SU-DHL-6 (cell line): ENCODE data around the gene LITAFD.

Experiments used
- H2AFZ ChIP-seq: fragments of 200-600 bp; sonication (generic); 2 replicates; pipeline ENCODE4 v1.6.1; 2014; ENCODE audit warnings: low read depth, mild to moderate bottlenecking, moderate library complexity, mixed read lengths, antibody characterized with exemption, low read length; ENCODE audit not compliant: severe bottlenecking
- H3F3A ChIP-seq: fragments of 200-600 bp; shearing (Covaris generic); 2 replicates; pipeline ENCODE4 v1.6.0; 2016; ENCODE audit warnings: antibody characterized with exemption, mild to moderate bottlenecking; ENCODE audit not compliant: insufficient read depth
- H3K27ac ChIP-seq: fragments of 200-600 bp; sonication (generic); 2 replicates; pipeline ENCODE4 v1.5.1; 2016; ENCODE audit warnings: low read depth, mild to moderate bottlenecking, low read length, moderate library complexity, mixed read lengths
- H3K27me3 ChIP-seq: fragments of 200-600 bp; sonication (generic), shearing (Covaris generic); 2 replicates; pipeline ENCODE4 v1.6.0; 2014; ENCODE audit warnings: mild to moderate bottlenecking, low read length
- H3K36me3 ChIP-seq: fragments of 200-600 bp; sonication (generic); 2 replicates; pipeline ENCODE4 v1.6.1; 2014; ENCODE audit warnings: mild to moderate bottlenecking, low read length, mixed read lengths
- H3K4me2 ChIP-seq: fragments of 300-600, 200-600 bp; shearing (Covaris generic), sonication (generic); 2 replicates; pipeline ENCODE4 v1.6.0; 2014; ENCODE audit warnings: low read length, low read depth, mild to moderate bottlenecking; ENCODE audit not compliant: poor library complexity, severe bottlenecking
- H3K4me3 ChIP-seq: fragments of 200-600 bp; sonication (generic); 2 replicates; pipeline ENCODE4 v1.5.1; 2014; ENCODE audit warnings: antibody characterized with exemption, low read length, mild to moderate bottlenecking, mixed read lengths; ENCODE audit not compliant: insufficient read depth, poor library complexity, severe bottlenecking
- H3K79me2 ChIP-seq: fragments of 200-600 bp; sonication (generic); 2 replicates; pipeline ENCODE4 v1.6.1; 2014; ENCODE audit warnings: mild to moderate bottlenecking, low read length, moderate library complexity; ENCODE audit not compliant: insufficient read depth
- H3K9ac ChIP-seq: fragments of 200-600 bp; sonication (generic); 2 replicates; pipeline ENCODE4 v1.7.0; 2014; ENCODE audit warnings: mild to moderate bottlenecking, low read length
- H3K9me2 ChIP-seq: fragments of 200-600 bp; sonication (generic); replicated peaks from 2 replicates; pipeline ENCODE4 v1.6.1; 2014; ENCODE audit warnings: low read length; ENCODE audit not compliant: insufficient read depth
- H3K9me3 ChIP-seq: fragments of 200-600 bp; sonication (generic); 2 replicates; pipeline ENCODE4 v1.6.1; 2014; ENCODE audit warnings: low read length, mixed read lengths; ENCODE audit not compliant: insufficient read depth
- H4K20me1 ChIP-seq: fragments of 200-600 bp; sonication (generic); 2 replicates; pipeline ENCODE4 v1.6.1; 2014; ENCODE audit warnings: low read depth, mild to moderate bottlenecking, antibody characterized with exemption, low read length, moderate library complexity, mixed read lengths
- EZH2phosphoT487 ChIP-seq: fragments of 200-600 bp; sonication (generic), shearing (Covaris generic); conservative IDR thresholded peaks from 2 replicates; pipeline ENCODE4 v1.6.1; 2018; ENCODE audit warnings: mild to moderate bottlenecking, antibody characterized with exemption, low read length, moderate library complexity, mixed read lengths
- TF ChIP-seq, protein P1 (sequence below): fragments of 200-600 bp; sonication (generic); IDR thresholded peaks from one replicate; pipeline ENCODE4 v1.5.1; 2017; ENCODE audit warnings: antibody characterized with exemption, mild to moderate bottlenecking, low read length, moderate library complexity; ENCODE audit not compliant: insufficient read depth, poor library complexity, severe bottlenecking

Gene LITAFD

DNA sequence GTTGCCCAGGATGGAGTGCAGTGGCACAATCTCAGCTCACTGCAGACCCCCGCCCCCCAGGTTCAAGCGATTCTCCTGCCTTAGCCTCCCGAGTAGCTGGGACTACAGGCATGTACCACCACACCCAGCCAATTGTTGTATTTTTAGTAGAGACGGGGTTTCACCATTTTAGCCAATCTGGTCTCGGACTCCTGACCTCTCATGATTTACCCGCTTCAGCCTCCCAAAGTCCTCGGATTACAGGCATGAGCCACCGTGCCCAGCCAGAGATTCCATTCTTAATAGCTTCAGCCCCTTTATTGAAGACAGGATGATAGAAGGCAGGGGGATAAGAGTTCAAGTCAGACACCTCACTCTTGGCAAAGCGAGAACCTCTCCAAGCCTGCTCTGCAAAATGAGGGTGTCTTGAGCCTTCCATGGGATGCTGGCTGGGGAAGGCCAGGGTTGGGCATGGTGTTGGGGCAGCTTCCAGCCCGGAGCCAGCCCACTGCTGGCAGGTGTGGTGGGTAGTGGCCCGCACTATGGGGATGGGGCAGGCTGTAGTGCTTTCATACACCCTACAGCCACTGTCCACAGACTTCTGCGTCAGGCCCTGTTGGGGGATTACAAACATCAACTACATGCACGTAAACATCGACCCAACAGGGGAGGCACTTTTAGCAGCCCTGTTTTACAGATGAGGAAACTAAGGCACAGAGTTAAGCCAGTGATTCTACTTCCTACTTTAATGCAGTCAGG lies 16.8 kb upstream of the LITAFD start:
- no peak overlapping the region for H3K4me3 ChIP-seq
- H3K9me3 ChIP-seq: no peaks in the 10 kb centered on the region
- peaks cover 8% of the 10 kb centered on the region; the same call in 1 of the 2 replicates for H4K20me1 ChIP-seq
- no peak overlapping the region for H3K27ac ChIP-seq
- H3K4me2 ChIP-seq: no peak overlapping the region
- no peaks in the 10 kb centered on the region for H3K36me3 ChIP-seq
- H3K9ac ChIP-seq: no peak overlapping the region
- peaks cover 5% of the 10 kb centered on the region; the same call in 1 of the 2 replicates for H3F3A ChIP-seq
- no peaks in the 10 kb centered on the region for H3K9me2 ChIP-seq
- peaks cover 70% of the 10 kb centered on the region for H3K79me2 ChIP-seq
- no peak overlapping the region for H2AFZ ChIP-seq
- TF ChIP-seq EZH2phosphoT487: no peak
- no peaks in the 10 kb centered on the region for H3K27me3 ChIP-seq

DNA sequence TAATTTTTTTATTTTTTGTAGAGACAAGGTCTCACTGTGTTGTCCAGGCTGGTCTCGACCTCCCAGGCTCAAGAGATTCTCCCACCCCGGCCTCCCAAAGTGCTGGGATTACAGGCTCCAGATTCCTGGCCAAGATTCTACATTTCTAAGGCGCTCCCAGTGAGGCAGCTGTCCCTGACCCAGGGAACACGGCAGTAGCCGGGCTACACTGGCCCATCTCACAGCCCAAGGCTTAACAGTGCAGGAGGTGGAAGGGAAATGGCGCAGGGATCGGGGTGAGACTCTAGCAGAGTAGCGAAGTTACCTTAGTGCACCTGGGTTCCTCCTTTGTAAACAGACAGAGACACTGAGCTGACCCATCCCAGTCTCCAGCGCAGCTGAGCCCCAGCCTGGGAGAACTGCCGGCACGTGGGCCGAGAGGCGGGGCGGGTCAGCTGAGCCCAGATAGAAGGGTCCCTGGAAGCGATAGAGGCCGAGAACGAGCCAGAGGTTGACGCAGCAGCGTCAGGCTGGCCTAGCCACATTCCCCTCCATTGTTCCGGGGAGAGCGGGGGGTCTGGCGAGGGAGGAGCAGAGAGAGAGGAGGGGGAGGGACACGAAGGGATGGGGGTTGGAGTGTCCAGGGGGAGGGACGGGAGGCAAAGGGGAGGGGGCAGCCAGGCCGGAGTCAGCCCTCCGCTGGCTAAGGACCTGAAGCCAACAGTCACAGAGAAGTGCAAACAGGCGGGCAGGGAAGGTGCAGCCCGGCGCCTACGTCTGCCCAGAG lies 15.8 kb upstream of the LITAFD start:
- H3K27me3 ChIP-seq: no peaks in the 10 kb centered on the region
- no peaks in the 10 kb centered on the region for H3K9me2 ChIP-seq
- peak overlapping the region; percentile 82 for H3K4me3 ChIP-seq
- peaks cover 9% of the 10 kb centered on the region; the same call in 1 of the 2 replicates for H3F3A ChIP-seq
- no peaks in the 10 kb centered on the region for H3K9me3 ChIP-seq
- no peak overlapping the region for H3K27ac ChIP-seq
- H2AFZ ChIP-seq: no peak overlapping the region
- peak overlapping the region; percentile 78 for H3K4me2 ChIP-seq
- peaks cover 8% of the 10 kb centered on the region; the same call in 1 of the 2 replicates for H4K20me1 ChIP-seq
- peaks cover 67% of the 10 kb centered on the region for H3K79me2 ChIP-seq
- H3K9ac ChIP-seq: no peak overlapping the region
- TF ChIP-seq, protein P1, sequence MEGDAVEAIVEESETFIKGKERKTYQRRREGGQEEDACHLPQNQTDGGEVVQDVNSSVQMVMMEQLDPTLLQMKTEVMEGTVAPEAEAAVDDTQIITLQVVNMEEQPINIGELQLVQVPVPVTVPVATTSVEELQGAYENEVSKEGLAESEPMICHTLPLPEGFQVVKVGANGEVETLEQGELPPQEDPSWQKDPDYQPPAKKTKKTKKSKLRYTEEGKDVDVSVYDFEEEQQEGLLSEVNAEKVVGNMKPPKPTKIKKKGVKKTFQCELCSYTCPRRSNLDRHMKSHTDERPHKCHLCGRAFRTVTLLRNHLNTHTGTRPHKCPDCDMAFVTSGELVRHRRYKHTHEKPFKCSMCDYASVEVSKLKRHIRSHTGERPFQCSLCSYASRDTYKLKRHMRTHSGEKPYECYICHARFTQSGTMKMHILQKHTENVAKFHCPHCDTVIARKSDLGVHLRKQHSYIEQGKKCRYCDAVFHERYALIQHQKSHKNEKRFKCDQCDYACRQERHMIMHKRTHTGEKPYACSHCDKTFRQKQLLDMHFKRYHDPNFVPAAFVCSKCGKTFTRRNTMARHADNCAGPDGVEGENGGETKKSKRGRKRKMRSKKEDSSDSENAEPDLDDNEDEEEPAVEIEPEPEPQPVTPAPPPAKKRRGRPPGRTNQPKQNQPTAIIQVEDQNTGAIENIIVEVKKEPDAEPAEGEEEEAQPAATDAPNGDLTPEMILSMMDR: no peak
- no peak for TF ChIP-seq EZH2phosphoT487
- H3K36me3 ChIP-seq: no peaks in the 10 kb centered on the region

DNA sequence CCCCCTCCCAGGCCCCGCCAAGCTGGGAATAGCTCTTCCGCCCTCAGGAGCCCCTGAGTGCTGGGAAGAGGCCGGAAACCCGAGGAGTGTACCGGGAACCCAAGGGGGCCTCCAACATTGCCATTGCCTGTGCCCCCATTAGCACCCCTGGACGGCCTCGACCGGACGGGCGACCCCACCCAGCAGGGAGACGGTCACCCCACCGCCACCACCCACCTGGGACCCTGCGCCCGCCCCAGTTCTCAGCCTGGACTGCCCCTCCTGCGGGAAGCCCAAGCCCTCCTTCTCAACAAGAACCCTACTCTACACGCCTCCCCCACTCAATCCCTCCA lies 15.3 kb upstream of the LITAFD start:
- Histone ChIP-seq H4K20me1 (peaks cover 8% of the 10 kb centered on the region; the same call in 1 of the 2 replicates), H3K27ac (peak overlapping the region; percentile 84), H3K36me3 (no peaks in the 10 kb centered on the region), H3K27me3 (no peaks in the 10 kb centered on the region), H3F3A (peaks cover 9% of the 10 kb centered on the region; the same call in 1 of the 2 replicates), H3K79me2 (peaks cover 62% of the 10 kb centered on the region), H3K4me2 (peak overlapping the region; percentile 78), H2AFZ (no peak overlapping the region), H3K4me3 (peak overlapping the region; percentile 82), H3K9me3 (no peaks in the 10 kb centered on the region), H3K9me2 (no peaks in the 10 kb centered on the region), H3K9ac (peak overlapping the region; percentile 90)
- TF ChIP-seq EZH2phosphoT487: no peak
- TF ChIP-seq, protein P1: no peak
